ENCODE data around the gene GRIK1. TPM values are rescaled to one million over a fixed set of nuclear protein-coding genes. Genes with fewer than 3 reads are reported as not detected.
"Not testable (repeated sequence)": the region's sequence is repeated elsewhere in the genome, so short reads cannot be mapped to it uniquely, and the experiment has no call there.

GRIK1 gene
- polyA plus RNA-seq, 3 donors, result not detected

GRCh38 chr21:29961291-29962027, 21.7 kb upstream of the GRIK1 start:
- H3K27ac Mint-ChIP-seq, result no peak overlapping the region
- DNase-seq, result no peak
- 88% methylated on average over 10 of the region's 11 CpGs for WGBS (ENCODE audit: insufficient coverage)
- H3K4me3 Mint-ChIP-seq, result no peak overlapping the region
- H3K4me1 ChIP-seq (ENCODE audit: control insufficient read depth in 1 of 2, insufficient read depth in 2 of 2, low read length in 2 of 2), result no peaks in the 10 kb centered on the region
- no peaks in the 10 kb centered on the region for H3K36me3 Mint-ChIP-seq
- H3K4me3 ChIP-seq (replicated peaks in 1 of 3; ENCODE audit: low read depth in 2 of 3, low read length in 3 of 3), result no peak overlapping the region
- H3K4me2 ChIP-seq (replicated peaks; ENCODE audit: extremely low read depth, low read length, poor library complexity, severe bottlenecking), result no peak overlapping the region
- no peaks in the 10 kb centered on the region for H3K36me3 ChIP-seq (replicated peaks in 1 of 2; ENCODE audit: control insufficient read depth in 1 of 2, insufficient read depth in 2 of 2, low read length in 2 of 2)
- no peaks in the 10 kb centered on the region for H4K20me1 ChIP-seq (ENCODE audit: insufficient read depth, low read length)
- H3K27me3 ChIP-seq (ENCODE audit: control insufficient read depth in 2 of 2, insufficient read depth in 2 of 2, low read length in 2 of 2), result no peaks in the 10 kb centered on the region
- H2AFZ ChIP-seq (ENCODE audit: insufficient read depth, low read depth, low read length, poor library complexity, severe bottlenecking), result no peak overlapping the region
- H3K9me3 Mint-ChIP-seq, result peaks cover 0 to 10% (median 2%) of the 10 kb centered on the region in 7 donors
- H3K27me3 Mint-ChIP-seq (ENCODE audit: low read depth in 3 of 3), result no peaks in the 10 kb centered on the region
- no peak overlapping the region for H3K27ac ChIP-seq (ENCODE audit: low read depth in 1 of 2, low read length in 2 of 2)
- H3K9ac ChIP-seq (ENCODE audit: insufficient read depth, low read length, poor library complexity, severe bottlenecking), result no peak overlapping the region
- no peaks in the 10 kb centered on the region for H3K79me2 ChIP-seq (ENCODE audit: insufficient read depth, low read length)
- H3K9me3 ChIP-seq (replicated peaks in 1 of 2; ENCODE audit: control insufficient read depth in 1 of 2, insufficient read depth in 1 of 2, low read length in 2 of 2), result no peaks in the 10 kb centered on the region
- intact Hi-C loops (cut with micrococcal nuclease), result no loop called here
- TF ChIP-seq CTCF (IDR thresholded peaks at IDR 0.05), result no peak
- no peaks in the 10 kb centered on the region for H3K4me1 Mint-ChIP-seq

DNA sequence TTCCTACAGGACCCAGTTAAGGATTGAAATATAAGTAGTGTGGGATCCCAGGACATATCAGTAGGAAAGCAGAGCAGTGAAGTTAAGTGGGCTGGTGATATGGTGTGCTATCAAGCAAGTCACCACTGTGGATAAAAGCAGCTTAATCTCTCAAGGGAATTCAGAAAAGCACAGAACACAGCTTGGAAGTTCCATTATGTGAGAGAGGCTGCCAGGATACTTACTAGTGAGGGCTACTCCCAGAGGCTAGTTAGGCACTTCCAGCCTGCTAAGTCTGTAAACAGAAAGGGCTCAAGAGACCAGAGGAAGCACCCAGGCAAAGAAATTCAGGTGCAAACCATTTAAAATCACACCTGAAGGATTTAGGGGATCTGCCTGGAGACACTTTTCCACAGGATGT, 18.8 kb upstream of the GRIK1 start:
- DNase-seq, result no peak
- Mint-ChIP-seq H3K4me1 (no peaks in the 10 kb centered on the region), H3K4me3 (no peak overlapping the region), H3K27me3 (ENCODE audit: low read depth in 3 of 3) (peaks cover 0 to 1% (median 0%) of the 10 kb centered on the region in 3 donors), H3K9me3 (peaks cover 0 to 8% (median 2%) of the 10 kb centered on the region in 7 donors), H3K27ac (no peak overlapping the region), H3K36me3 (no peaks in the 10 kb centered on the region)
- TF ChIP-seq CTCF (IDR thresholded peaks at IDR 0.05), result no peak
- Histone ChIP-seq H3K9ac (ENCODE audit: insufficient read depth, low read length, poor library complexity, severe bottlenecking) (no peak overlapping the region), H3K4me3 (replicated peaks in 1 of 3; ENCODE audit: low read depth in 2 of 3, low read length in 3 of 3) (no peak overlapping the region), H4K20me1 (ENCODE audit: insufficient read depth, low read length) (no peaks in the 10 kb centered on the region), H3K4me2 (replicated peaks; ENCODE audit: extremely low read depth, low read length, poor library complexity, severe bottlenecking) (no peak overlapping the region), H3K27ac (ENCODE audit: low read depth in 1 of 2, low read length in 2 of 2) (no peak overlapping the region), H3K9me3 (replicated peaks in 1 of 2; ENCODE audit: control insufficient read depth in 1 of 2, insufficient read depth in 1 of 2, low read length in 2 of 2) (no peaks in the 10 kb centered on the region), H2AFZ (ENCODE audit: insufficient read depth, low read depth, low read length, poor library complexity, severe bottlenecking) (no peak overlapping the region), H3K79me2 (ENCODE audit: insufficient read depth, low read length) (no peaks in the 10 kb centered on the region), H3K4me1 (ENCODE audit: control insufficient read depth in 1 of 2, insufficient read depth in 2 of 2, low read length in 2 of 2) (no peaks in the 10 kb centered on the region), H3K27me3 (ENCODE audit: control insufficient read depth in 2 of 2, insufficient read depth in 2 of 2, low read length in 2 of 2) (no peaks in the 10 kb centered on the region), H3K36me3 (replicated peaks in 1 of 2; ENCODE audit: control insufficient read depth in 1 of 2, insufficient read depth in 2 of 2, low read length in 2 of 2) (no peaks in the 10 kb centered on the region)
- intact Hi-C loops (cut with micrococcal nuclease), result no loop called here

DNA sequence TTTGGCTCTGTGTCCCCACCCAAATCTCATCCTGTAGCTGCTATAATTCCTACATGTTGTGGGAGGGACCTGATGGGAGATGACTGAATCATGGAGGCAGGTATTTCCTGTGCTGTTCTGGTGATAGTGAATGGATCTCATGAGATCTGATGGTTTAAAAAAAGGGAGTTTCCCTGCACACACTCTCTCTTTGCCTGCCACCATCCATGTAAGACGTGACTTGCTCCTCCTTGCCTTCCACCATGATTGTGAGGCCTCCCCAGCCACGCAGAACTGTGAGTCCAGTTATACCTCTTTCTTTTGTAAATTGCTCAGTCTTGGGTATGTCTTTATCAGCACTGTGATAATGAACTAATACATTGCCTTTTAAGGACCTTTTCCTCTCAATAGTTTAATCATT, 18.2 kb upstream of the GRIK1 start:
- H2AFZ ChIP-seq (ENCODE audit: insufficient read depth, low read depth, low read length, poor library complexity, severe bottlenecking); H3K9ac ChIP-seq (ENCODE audit: insufficient read depth, low read length, poor library complexity, severe bottlenecking); H3K9me3 Mint-ChIP-seq; DNase-seq; H3K27ac ChIP-seq (ENCODE audit: low read depth in 1 of 2, low read length in 2 of 2); H3K27me3 Mint-ChIP-seq (ENCODE audit: low read depth in 3 of 3); H3K27me3 ChIP-seq (ENCODE audit: control insufficient read depth in 2 of 2, insufficient read depth in 2 of 2, low read length in 2 of 2); intact Hi-C loops (cut with micrococcal nuclease); H3K4me1 ChIP-seq (ENCODE audit: control insufficient read depth in 1 of 2, insufficient read depth in 2 of 2, low read length in 2 of 2); H3K79me2 ChIP-seq (ENCODE audit: insufficient read depth, low read length); H3K4me3 ChIP-seq (replicated peaks in 1 of 3; ENCODE audit: low read depth in 2 of 3, low read length in 3 of 3); H3K4me3 Mint-ChIP-seq; H3K4me1 Mint-ChIP-seq; H3K36me3 Mint-ChIP-seq; H3K4me2 ChIP-seq (replicated peaks; ENCODE audit: extremely low read depth, low read length, poor library complexity, severe bottlenecking); H3K36me3 ChIP-seq (replicated peaks in 1 of 2; ENCODE audit: control insufficient read depth in 1 of 2, insufficient read depth in 2 of 2, low read length in 2 of 2); H4K20me1 ChIP-seq (ENCODE audit: insufficient read depth, low read length); H3K9me3 ChIP-seq (replicated peaks in 1 of 2; ENCODE audit: control insufficient read depth in 1 of 2, insufficient read depth in 1 of 2, low read length in 2 of 2): not testable (repeated sequence)
- no CpG with 5 or more reads among the region's 2 CpGs for WGBS (ENCODE audit: insufficient coverage)
- peak overlapping the region in 1 of 7 donors; percentile 23 for H3K27ac Mint-ChIP-seq
